ENCODE results near the gene RAPGEF3.

Gene RAPGEF3

GRCh38 chr12:47705229-47705565 is 53.5 kb downstream of the RAPGEF3 start:
- no peak overlapping the region for H4K91ac ChIP-seq (ENCODE audit: low read length)
- H3K9ac ChIP-seq (ENCODE audit: low read length), result peak overlapping the region; percentile 92
- WGBS, result 2% methylated on average over 9 of the region's 9 CpGs
- peak overlapping the region; percentile 97 for H2AFZ ChIP-seq (ENCODE audit: low read depth, low read length)
- no peak overlapping the region for H3K23ac ChIP-seq (ENCODE audit: low read length in 2 of 2)
- no peak overlapping the region for H2BK5ac ChIP-seq (ENCODE audit: low read depth, low read length, poor library complexity, severe bottlenecking)
- peak overlapping the region in 1 of 2 experiments; percentile 98 for H3K4ac ChIP-seq (ENCODE audit: low read depth in 1 of 2, low read length in 2 of 2)
- H3K4me2 ChIP-seq (ENCODE audit: low read length, poor library complexity, severe bottlenecking), result peak overlapping the region; percentile 86
- H3K14ac ChIP-seq (ENCODE audit: low read length in 2 of 2), result no peak overlapping the region
- peak overlapping the region; percentile 79 to 97 for H3K4me3 ChIP-seq (ENCODE audit: insufficient read depth in 1 of 2, low read depth in 1 of 2, low read length in 2 of 2)
- H2AK5ac ChIP-seq (ENCODE audit: low read length, severe bottlenecking), result no peak overlapping the region
- no peaks in the 10 kb centered on the region for H3K27me3 ChIP-seq (ENCODE audit: control insufficient read depth in 1 of 2, insufficient read depth in 1 of 2, low read length in 2 of 2)
- no peak overlapping the region for H2BK15ac ChIP-seq (ENCODE audit: low read depth, poor library complexity, severe bottlenecking)
- peaks cover 17% of the 10 kb centered on the region for H3K79me1 ChIP-seq (replicated peaks; ENCODE audit: low read length, poor library complexity, severe bottlenecking)
- no peak for DNase-seq
- no peak overlapping the region for H2BK120ac ChIP-seq (ENCODE audit: low read depth, low read length)
- H3K18ac ChIP-seq (ENCODE audit: low read depth in 1 of 2, low read length in 2 of 2), result peak overlapping the region in 1 of 2 experiments; percentile 99
- peaks cover 2 to 12% of the 10 kb centered on the region in 2 experiments for H3K36me3 ChIP-seq (ENCODE audit: control insufficient read depth in 1 of 2, insufficient read depth in 2 of 2, low read depth in 1 of 2, low read length in 2 of 2)
- H3K9me3 ChIP-seq (ENCODE audit: control insufficient read depth, low read length), result no peaks in the 10 kb centered on the region
- H3K27ac ChIP-seq (ENCODE audit: low read length, poor library complexity, severe bottlenecking), result no peak overlapping the region
- no peak overlapping the region for H2BK12ac ChIP-seq (ENCODE audit: low read length in 2 of 2)
- H3K4me1 ChIP-seq (ENCODE audit: control insufficient read depth, insufficient read depth, low read depth, low read length), result peaks cover 2% of the 10 kb centered on the region
- no peak overlapping the region for H4K8ac ChIP-seq (ENCODE audit: low read length)

- no peak overlapping the region for H3K27ac ChIP-seq (ENCODE audit: low read length, poor library complexity, severe bottlenecking)
- no peak overlapping the region for H2BK12ac ChIP-seq (ENCODE audit: low read length in 2 of 2)
- peak overlapping the region in 1 of 2 experiments; percentile 79 for H3K4me3 ChIP-seq (ENCODE audit: insufficient read depth in 1 of 2, low read depth in 1 of 2, low read length in 2 of 2)
- no peak overlapping the region for H3K4ac ChIP-seq (ENCODE audit: low read depth in 1 of 2, low read length in 2 of 2)
- no peaks in the 10 kb centered on the region for H3K9me3 ChIP-seq (ENCODE audit: control insufficient read depth, low read length)
- peak overlapping the region; percentile 92 for H3K9ac ChIP-seq (ENCODE audit: low read length)
- H3K4me1 ChIP-seq (ENCODE audit: control insufficient read depth, insufficient read depth, low read depth, low read length), result peaks cover 2% of the 10 kb centered on the region
- 92% methylated on average over 8 of the region's 9 CpGs for WGBS
- DNase-seq, result no peak
- no peak overlapping the region for H2BK5ac ChIP-seq (ENCODE audit: low read depth, low read length, poor library complexity, severe bottlenecking)
- peaks cover 2 to 17% of the 10 kb centered on the region in 2 experiments for H3K36me3 ChIP-seq (ENCODE audit: control insufficient read depth in 1 of 2, insufficient read depth in 2 of 2, low read depth in 1 of 2, low read length in 2 of 2)
- H4K91ac ChIP-seq (ENCODE audit: low read length), result no peak overlapping the region
- H3K18ac ChIP-seq (ENCODE audit: low read depth in 1 of 2, low read length in 2 of 2), result no peak overlapping the region
- H3K23ac ChIP-seq (ENCODE audit: low read length in 2 of 2), result peak overlapping the region in 1 of 2 experiments; percentile 42
- H2BK15ac ChIP-seq (ENCODE audit: low read depth, poor library complexity, severe bottlenecking), result no peak overlapping the region
- no peak overlapping the region for H4K8ac ChIP-seq (ENCODE audit: low read length)
- no peak overlapping the region for H2AK5ac ChIP-seq (ENCODE audit: low read length, severe bottlenecking)
- no peaks in the 10 kb centered on the region for H3K27me3 ChIP-seq (ENCODE audit: control insufficient read depth in 1 of 2, insufficient read depth in 1 of 2, low read length in 2 of 2)
- H2AFZ ChIP-seq (ENCODE audit: low read depth, low read length), result no peak overlapping the region
- H2BK120ac ChIP-seq (ENCODE audit: low read depth, low read length), result no peak overlapping the region
- H3K79me1 ChIP-seq (replicated peaks; ENCODE audit: low read length, poor library complexity, severe bottlenecking), result peaks cover 17% of the 10 kb centered on the region
- no peak overlapping the region for H3K4me2 ChIP-seq (ENCODE audit: low read length, poor library complexity, severe bottlenecking)
- H3K14ac ChIP-seq (ENCODE audit: low read length in 2 of 2), result no peak overlapping the region
These were observed 54.0 kb downstream of the RAPGEF3 start for GRCh38 chr12:47704719-47705118.

GRCh38 chr12:47700263-47700662 is 58.4 kb downstream of the RAPGEF3 start:
- H3K18ac ChIP-seq (ENCODE audit: low read depth in 1 of 2, low read length in 2 of 2), result no peak overlapping the region
- H3K9me3 ChIP-seq (ENCODE audit: control insufficient read depth, low read length), result no peaks in the 10 kb centered on the region
- no peak overlapping the region for H2BK12ac ChIP-seq (ENCODE audit: low read length in 2 of 2)
- no peaks in the 10 kb centered on the region for H3K27me3 ChIP-seq (ENCODE audit: control insufficient read depth in 1 of 2, insufficient read depth in 1 of 2, low read length in 2 of 2)
- no peak for DNase-seq
- no peak overlapping the region for H4K8ac ChIP-seq (ENCODE audit: low read length)
- no peak overlapping the region for H4K91ac ChIP-seq (ENCODE audit: low read length)
- no peak overlapping the region for H3K14ac ChIP-seq (ENCODE audit: low read length in 2 of 2)
- no peak overlapping the region for H2BK120ac ChIP-seq (ENCODE audit: low read depth, low read length)
- H2AFZ ChIP-seq (ENCODE audit: low read depth, low read length), result no peak overlapping the region
- WGBS, result 100% methylated on average over 1 of the region's 2 CpGs
- H2AK5ac ChIP-seq (ENCODE audit: low read length, severe bottlenecking), result no peak overlapping the region
- no peak overlapping the region for H3K23ac ChIP-seq (ENCODE audit: low read length in 2 of 2)
- H3K4me3 ChIP-seq (ENCODE audit: insufficient read depth in 1 of 2, low read depth in 1 of 2, low read length in 2 of 2), result no peak overlapping the region
- H3K9ac ChIP-seq (ENCODE audit: low read length), result no peak overlapping the region
- H3K4me2 ChIP-seq (ENCODE audit: low read length, poor library complexity, severe bottlenecking), result no peak overlapping the region
- H3K4me1 ChIP-seq (ENCODE audit: control insufficient read depth, insufficient read depth, low read depth, low read length), result peaks cover 2% of the 10 kb centered on the region
- peaks cover 20% of the 10 kb centered on the region for H3K79me1 ChIP-seq (replicated peaks; ENCODE audit: low read length, poor library complexity, severe bottlenecking)
- no peak overlapping the region for H3K27ac ChIP-seq (ENCODE audit: low read length, poor library complexity, severe bottlenecking)
- H2BK5ac ChIP-seq (ENCODE audit: low read depth, low read length, poor library complexity, severe bottlenecking), result no peak overlapping the region
- peaks cover 2 to 50% of the 10 kb centered on the region in 2 experiments for H3K36me3 ChIP-seq (ENCODE audit: control insufficient read depth in 1 of 2, insufficient read depth in 2 of 2, low read depth in 1 of 2, low read length in 2 of 2)
- no peak overlapping the region for H3K4ac ChIP-seq (ENCODE audit: low read depth in 1 of 2, low read length in 2 of 2)
- no peak overlapping the region for H2BK15ac ChIP-seq (ENCODE audit: low read depth, poor library complexity, severe bottlenecking)

GRCh38 chr12:47698631-47699030 is 60.0 kb downstream of the RAPGEF3 start:
- no peak for DNase-seq
- H3K36me3 ChIP-seq (ENCODE audit: control insufficient read depth in 1 of 2, insufficient read depth in 2 of 2, low read depth in 1 of 2, low read length in 2 of 2), result peaks cover 2 to 64% of the 10 kb centered on the region in 2 experiments
- H2BK12ac ChIP-seq (ENCODE audit: low read length in 2 of 2), result no peak overlapping the region
- no peak overlapping the region for H2BK15ac ChIP-seq (ENCODE audit: low read depth, poor library complexity, severe bottlenecking)
- no peak overlapping the region for H2BK5ac ChIP-seq (ENCODE audit: low read depth, low read length, poor library complexity, severe bottlenecking)
- H4K8ac ChIP-seq (ENCODE audit: low read length), result no peak overlapping the region
- H3K27me3 ChIP-seq (ENCODE audit: control insufficient read depth in 1 of 2, insufficient read depth in 1 of 2, low read length in 2 of 2), result no peaks in the 10 kb centered on the region
- no peak overlapping the region for H2BK120ac ChIP-seq (ENCODE audit: low read depth, low read length)
- H3K18ac ChIP-seq (ENCODE audit: low read depth in 1 of 2, low read length in 2 of 2), result no peak overlapping the region
- H2AFZ ChIP-seq (ENCODE audit: low read depth, low read length), result no peak overlapping the region
- no peak overlapping the region for H3K27ac ChIP-seq (ENCODE audit: low read length, poor library complexity, severe bottlenecking)
- no peak overlapping the region for H3K4me3 ChIP-seq (ENCODE audit: insufficient read depth in 1 of 2, low read depth in 1 of 2, low read length in 2 of 2)
- no peaks in the 10 kb centered on the region for H3K9me3 ChIP-seq (ENCODE audit: control insufficient read depth, low read length)
- H3K4ac ChIP-seq (ENCODE audit: low read depth in 1 of 2, low read length in 2 of 2), result no peak overlapping the region
- no peaks in the 10 kb centered on the region for H3K4me1 ChIP-seq (ENCODE audit: control insufficient read depth, insufficient read depth, low read depth, low read length)
- H3K4me2 ChIP-seq (ENCODE audit: low read length, poor library complexity, severe bottlenecking), result no peak overlapping the region
- H3K14ac ChIP-seq (ENCODE audit: low read length in 2 of 2), result no peak overlapping the region
- 94% methylated on average over 3 of the region's 7 CpGs for WGBS
- peaks cover 16% of the 10 kb centered on the region for H3K79me1 ChIP-seq (replicated peaks; ENCODE audit: low read length, poor library complexity, severe bottlenecking)
- H4K91ac ChIP-seq (ENCODE audit: low read length), result no peak overlapping the region
- no peak overlapping the region for H3K23ac ChIP-seq (ENCODE audit: low read length in 2 of 2)
- H2AK5ac ChIP-seq (ENCODE audit: low read length, severe bottlenecking), result no peak overlapping the region
- no peak overlapping the region for H3K9ac ChIP-seq (ENCODE audit: low read length)

All from mesenchymal stem cell (in vitro differentiated cells and primary cell).